Stimulated activated CD8-positive, alpha-beta memory T cell treated with anti-CD3 and anti-CD28 coated beads, Interleukin-12 subunit alpha, Interleukin-12 subunit beta, amount 100 ng/mL, for 4 hours (primary cell): ENCODE data around the gene TMEM120B.
"Not testable (repeated sequence)": the region's sequence is repeated elsewhere in the genome, so short reads cannot be mapped to it uniquely, and the experiment has no call there.

Experiments
- DNase-seq: peaks from one replicate; pipeline ENCODE4 v3.0.0-alpha.2; 2020; ENCODE audit warnings: low read depth

Gene TMEM120B

DNA sequence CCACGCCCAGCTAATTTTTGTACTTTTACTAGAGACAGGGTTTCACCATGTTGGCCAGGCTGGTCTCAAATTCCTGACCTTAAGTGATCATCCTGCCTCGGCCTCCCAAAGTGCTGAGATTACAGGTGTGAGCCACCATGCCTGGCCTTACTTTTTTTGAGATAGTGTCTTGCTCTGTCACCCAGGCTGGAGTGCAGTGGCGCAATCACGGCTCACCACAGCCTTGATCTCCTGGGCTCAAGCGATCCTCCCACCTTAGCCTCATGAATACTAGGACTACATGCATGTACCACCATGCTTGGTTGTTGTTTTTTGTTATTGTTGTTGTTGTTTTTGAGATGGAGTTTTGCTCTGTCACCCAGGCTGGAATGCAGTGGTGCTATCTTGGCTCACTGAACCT, 33.0 kb downstream of the TMEM120B start:
- DNase-seq = not testable (repeated sequence)

DNA sequence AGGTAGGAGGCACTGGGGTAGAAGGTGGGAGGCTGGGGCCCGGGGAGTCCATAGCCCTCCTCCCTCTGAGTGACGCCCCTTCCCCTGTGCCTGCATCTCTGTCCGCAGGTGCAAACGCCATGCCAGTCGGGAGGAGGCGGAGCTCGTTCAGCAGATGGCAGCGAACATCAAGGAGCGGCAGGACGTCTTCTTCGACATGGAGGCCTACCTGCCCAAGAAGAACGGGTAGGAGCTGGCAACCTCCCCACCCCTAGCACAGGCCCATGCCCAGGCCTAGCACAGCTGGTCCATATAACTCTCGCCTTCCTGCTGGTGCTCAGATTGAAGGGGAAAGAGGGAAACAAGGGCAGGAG, 35.6 kb downstream of the TMEM120B start:
- no peak for DNase-seq

DNA sequence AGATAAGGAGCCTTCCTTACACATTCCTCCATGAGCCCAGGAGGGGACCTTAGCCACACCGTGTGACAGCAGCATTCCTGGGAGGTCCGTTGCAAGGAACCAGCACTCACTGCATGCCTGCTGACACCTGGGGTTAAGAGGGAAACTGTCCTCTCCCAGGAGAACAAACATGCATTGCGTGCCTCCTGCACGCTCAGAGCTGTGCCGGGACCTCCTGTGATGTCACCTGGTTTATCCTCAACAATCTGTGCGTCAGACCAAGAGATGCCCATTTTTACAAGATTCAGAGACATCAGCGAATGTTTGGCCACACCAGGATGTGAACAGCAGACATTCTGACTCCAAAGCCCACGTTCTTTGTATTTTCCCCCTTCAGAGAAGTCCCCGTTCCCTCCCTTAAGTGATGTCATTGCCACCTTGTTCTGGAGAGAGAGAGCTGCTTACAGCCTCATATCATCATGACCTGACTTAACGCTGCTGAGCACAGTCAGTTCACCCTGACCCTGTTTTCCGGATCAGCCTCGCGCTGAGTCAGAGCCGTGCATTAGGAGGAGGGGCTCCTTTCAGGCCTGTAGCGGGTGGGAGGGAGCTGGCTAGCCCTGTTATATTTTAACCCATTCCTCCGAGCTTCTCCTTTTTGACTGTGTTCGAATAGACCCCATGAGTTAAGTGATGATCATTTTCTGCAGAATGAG, 36.2 kb downstream of the TMEM120B start:
- DNase-seq = no peak

DNA sequence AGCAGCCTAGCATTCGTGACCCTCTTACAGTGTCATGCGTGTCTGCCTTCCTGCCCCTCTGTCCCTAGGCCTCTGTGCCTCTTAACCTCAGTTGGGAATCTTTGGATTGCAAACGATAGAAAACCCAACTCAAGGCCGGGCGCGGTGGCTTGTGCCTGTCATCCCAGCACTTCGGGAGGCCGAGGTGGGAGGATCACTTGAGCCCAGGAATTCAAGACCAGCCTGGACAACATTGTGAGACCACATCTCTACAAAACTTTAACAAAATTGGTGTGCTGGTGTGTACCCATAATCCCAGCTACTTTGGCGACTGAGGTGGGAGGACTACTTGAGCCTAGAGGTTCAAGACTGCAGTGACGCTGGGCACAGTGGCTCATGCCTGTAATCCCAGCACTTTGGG, 36.7 kb downstream of the TMEM120B start:
- no peak for DNase-seq

- DNase-seq = no peak
These were observed 38.0 kb downstream of the TMEM120B start for GRCh38 chr12:121750507-121750955.

- DNase-seq = no peak
These were observed 38.5 kb downstream of the TMEM120B start for GRCh38 chr12:121751034-121751433.

GRCh38 chr12:121751749-121752351, 39.3 kb downstream of the TMEM120B start:
- no peak for DNase-seq

GRCh38 chr12:121753844-121754264, 41.3 kb downstream of the TMEM120B start:
- no peak for DNase-seq

GRCh38 chr12:121754836-121755235, 42.3 kb downstream of the TMEM120B start:
- no peak for DNase-seq

DNA sequence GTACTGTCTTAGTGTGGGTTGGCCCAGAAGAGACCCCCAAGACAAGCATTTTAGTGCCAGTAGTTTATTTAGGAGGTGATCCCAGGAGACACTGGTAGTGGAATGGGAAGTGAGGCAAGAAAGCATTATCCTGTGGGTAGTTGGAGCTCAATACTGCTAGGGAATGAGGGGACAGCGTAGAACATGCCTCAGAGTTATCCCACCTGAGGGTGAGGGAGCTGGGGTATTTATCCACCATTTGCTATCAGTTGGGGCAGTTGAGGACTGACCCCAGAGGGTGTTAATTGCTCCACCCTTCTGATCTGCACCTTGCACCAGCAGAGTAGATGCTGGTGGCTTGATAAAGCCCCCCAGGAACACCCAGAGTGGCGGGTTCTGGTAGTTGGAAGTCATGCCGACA, 43.0 kb downstream of the TMEM120B start:
- DNase-seq = no peak

DNA sequence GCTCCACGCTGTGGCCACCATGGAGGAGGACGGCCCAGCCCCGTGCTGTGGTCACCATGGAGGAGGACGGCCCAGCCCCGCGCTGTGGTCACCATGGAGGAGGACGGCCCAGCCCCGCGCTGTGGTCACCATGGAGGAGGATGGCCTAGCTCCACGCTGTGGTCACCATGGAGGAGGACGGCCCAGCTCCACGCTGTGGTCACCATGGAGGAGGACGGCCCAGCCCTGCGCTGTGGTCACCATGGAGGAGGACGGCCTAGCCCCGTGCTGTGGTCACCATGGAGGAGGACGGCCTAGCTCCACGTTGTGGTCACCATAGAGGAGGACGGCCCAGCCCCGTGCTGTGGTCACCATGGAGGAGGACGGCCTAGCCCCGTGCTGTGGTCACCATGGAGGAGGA, 46.0 kb downstream of the TMEM120B start:
- not testable (repeated sequence) for DNase-seq

DNA sequence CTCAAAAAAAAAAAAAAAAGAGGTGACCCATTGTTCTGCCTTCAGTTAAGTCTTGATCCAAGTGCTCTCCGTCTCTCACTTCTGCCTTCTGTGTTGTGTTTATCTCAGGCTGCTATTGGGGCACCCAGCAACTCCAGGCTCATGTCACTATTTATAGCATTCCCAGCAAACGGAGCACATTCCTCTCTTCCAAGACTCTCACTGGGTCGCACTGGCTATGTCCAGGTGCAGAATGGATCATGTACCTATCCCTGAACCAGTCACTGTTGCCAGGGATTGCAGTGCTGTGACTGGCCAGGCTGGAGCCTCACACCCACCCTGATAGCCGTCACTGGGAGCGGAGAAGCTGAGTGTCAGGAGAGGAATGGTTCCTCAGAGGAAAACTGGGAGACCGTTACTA, 49.7 kb downstream of the TMEM120B start:
- DNase-seq = no peak

DNA sequence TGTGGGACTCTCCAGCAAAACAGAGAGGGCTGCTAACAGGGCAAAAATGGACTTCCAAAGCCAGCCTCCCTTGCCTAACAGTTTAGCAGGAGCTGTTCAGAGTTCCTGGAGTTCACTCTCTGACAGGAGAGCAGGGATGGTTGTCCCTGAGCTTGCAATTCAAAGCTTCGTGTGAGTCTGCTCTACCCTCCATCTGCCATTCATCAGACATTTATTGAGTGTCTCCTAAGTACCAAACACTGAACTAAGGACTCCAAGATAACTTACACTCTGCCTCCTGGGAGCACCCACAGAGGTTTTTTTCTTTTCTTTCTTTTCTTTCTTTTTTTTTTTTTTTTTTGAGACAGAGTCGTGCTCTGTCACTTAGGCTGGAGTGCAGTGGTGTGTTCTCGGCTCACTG, 52.3 kb downstream of the TMEM120B start:
- no peak for DNase-seq

DNA sequence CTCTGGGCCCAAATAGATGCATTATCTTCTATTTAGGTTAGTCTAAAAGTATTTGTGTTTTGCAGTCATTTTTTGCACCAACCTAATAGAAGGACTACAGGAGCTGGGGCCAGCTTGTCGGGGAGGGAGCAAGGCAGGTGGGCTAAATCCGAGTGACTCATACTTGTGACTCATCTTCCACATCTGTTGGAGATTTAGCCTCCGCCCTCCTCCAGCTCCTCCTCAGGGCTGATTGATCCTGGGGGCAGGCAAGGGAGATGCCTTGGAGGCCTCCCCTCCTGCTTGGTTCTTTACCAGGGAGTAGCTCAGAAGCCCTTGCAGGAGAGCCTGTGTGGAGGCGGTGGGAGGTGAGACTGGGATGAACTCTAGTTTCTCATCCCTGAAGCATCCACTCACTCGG, 53.0 kb downstream of the TMEM120B start:
- DNase-seq = no peak

- no peak for DNase-seq
These were observed 53.9 kb downstream of the TMEM120B start for GRCh38 chr12:121766290-121767039.

DNA sequence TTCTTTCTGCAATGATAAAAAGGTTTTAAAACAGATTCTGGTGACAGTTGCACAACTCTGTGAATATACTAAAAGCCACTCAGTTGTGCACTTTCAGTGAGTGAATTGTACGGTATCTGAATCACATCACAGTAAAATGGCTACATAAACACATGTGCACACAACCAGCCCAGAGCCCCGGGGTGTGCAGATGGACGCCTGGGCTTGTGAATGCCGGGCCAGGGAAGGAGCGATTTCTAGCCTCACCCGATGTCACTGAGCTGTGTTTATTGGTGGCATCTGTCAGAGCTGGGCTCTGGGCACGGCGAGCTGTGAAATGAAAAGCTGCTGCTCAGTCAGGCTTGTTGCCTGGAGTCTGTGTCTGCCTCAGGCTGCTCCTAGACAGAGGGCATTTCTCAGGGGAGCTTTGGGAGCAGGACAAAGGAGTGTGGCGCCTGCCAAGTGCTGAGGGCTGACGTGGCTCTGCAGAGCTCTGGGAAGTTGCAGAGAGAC, 55.0 kb downstream of the TMEM120B start:
- no peak for DNase-seq

DNA sequence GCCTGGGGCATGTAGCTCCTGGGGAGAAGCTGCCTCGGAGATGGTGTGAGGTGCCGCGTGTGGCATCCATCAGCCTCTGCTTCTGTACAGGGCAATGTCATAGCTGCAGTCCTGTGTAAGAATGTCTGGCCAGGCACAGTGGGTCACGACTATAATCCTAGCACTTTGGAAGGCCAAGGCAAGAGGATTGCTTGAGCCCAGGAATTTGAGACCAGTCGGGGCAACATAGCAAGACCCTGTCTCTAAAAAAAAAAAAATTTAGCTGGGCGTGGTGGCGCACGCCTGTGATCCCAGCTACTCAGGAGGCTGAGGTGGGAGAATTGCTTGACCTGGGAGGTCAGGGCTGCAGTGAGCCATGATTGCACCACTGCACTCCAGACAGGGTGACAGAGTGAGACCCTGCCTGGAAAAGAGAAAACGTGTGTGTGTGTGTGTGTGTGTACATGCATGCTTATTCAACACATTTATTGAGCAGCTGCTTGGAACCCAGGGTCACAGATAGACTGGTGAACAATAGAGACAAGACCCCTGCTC, 56.8 kb downstream of the TMEM120B start:
- no peak for DNase-seq

DNA sequence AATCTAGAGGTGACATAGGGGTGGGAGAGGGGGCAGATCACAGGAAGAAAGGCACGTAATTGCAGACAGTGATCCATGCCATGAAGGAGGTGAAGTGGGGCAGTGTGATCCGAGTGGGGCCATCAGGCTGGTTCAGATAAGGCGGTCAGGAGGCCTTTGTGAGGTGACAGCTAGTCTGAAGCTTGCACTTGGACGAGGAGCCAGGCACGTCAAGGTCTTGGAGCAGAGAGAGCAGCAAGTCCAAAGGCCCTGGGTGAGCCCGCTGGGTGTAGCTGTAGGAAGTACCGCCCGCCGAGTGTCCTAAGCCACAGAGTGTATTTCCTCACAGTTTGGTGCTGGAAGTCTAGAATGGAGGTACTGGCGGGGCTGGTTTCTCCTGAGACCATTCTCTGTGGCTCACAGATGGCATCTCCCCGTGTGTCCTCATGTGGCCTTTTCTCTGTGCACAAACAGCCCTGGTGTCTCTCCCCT, 57.3 kb downstream of the TMEM120B start:
- DNase-seq = no peak

GRCh38 chr12:121770388-121770787, 57.8 kb downstream of the TMEM120B start:
- DNase-seq = no peak

GRCh38 chr12:121770813-121771625, 58.5 kb downstream of the TMEM120B start:
- no peak for DNase-seq

DNA sequence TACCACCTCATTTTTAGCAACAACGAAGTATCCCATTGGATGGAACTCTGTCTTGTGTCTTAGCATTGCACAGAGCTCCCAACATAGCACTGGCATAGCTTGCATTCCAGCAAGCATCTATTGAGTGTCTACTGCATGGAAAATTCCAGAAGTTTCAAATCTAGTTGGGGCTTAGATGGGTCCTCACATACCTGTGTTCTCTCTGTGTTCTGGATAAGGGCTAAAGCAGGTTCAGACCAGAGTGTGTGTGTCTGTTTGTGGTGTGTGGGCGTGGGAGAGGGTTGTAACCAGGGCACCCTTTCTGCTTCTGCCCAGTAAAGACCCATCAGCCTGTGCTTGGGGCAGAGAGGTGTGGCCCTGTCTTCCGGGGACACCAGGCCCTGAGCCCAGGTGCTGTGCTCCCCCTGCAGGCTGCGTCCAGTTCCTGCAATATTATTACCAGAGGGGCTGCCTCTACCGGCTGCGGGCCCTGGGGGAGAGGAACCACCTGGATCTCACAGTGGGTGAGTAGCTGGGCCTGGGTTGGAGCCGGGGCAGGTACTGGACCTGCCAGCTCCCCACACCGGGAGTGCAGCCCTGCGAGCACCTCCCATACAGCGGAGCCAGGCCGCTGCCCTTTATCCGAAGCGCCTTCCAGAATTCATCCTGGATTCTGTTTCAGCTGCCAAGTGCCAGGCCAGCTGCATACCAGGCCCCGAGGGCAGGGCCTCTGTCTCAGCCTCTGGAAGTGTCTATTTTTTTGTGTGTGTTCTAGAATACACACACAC, 60.6 kb downstream of the TMEM120B start:
- DNase-seq = peak; percentile 60
